Dermis microvascular lymphatic vessel endothelial cell (primary cell): Measurements from ENCODE around the gene SNRPA. TPM values are rescaled to one million over a fixed set of nuclear protein-coding genes. Genes with fewer than 3 reads are reported as not detected.

Source experiments
- DNase-seq, 2 donors: peaks; one replicate each; pipeline versions ENCODE4 v3.0.0 to v3.0.0-alpha.2; 2010; ENCODE audit warnings: low read depth in 2 of 2
- total RNA-seq: library from RNA; depleted of rRNA; stranded (reverse); fragments of >200 nt; gene quantifications from 2 replicates; pipeline ENCODE4 v1.2.1, GENCODE V29; 2014

SNRPA gene
- 30.7 and 40.2 TPM in 2 replicates for total RNA-seq

- peak; percentile 96 to 99 for DNase-seq
Observed at GRCh38 chr19:40750874-40751537, at the start of gene SNRPA. SNRPA (plus strand) TSS chr19:40751203; CDS start chr19:40751409, 206 bp downstream.

GRCh38 chr19:40701758-40702157, 49.2 kb upstream of the SNRPA start:
- no peak for DNase-seq

- no peak for DNase-seq
Observed at GRCh38 chr19:40702337-40703012, 48.5 kb upstream of the SNRPA start.

GRCh38 chr19:40703029-40703755, 47.8 kb upstream of the SNRPA start:
- DNase-seq: no peak

GRCh38 chr19:40704491-40705361, 46.3 kb upstream of the SNRPA start:
- no peak for DNase-seq

GRCh38 chr19:40705362-40705651, 45.7 kb upstream of the SNRPA start:
- DNase-seq: no peak

- no peak for DNase-seq
Observed at GRCh38 chr19:40705950-40706619, 44.9 kb upstream of the SNRPA start.

GRCh38 chr19:40707615-40708014, 43.4 kb upstream of the SNRPA start:
- DNase-seq: no peak

GRCh38 chr19:40709817-40710216, 41.2 kb upstream of the SNRPA start:
- DNase-seq: no peak

- DNase-seq: no peak
Observed at GRCh38 chr19:40713939-40714338, 37.1 kb upstream of the SNRPA start.

- peak; percentile 75 to 90 for DNase-seq
Observed at GRCh38 chr19:40714441-40715299, 36.3 kb upstream of the SNRPA start.

GRCh38 chr19:40716031-40716481, 34.9 kb upstream of the SNRPA start:
- peak; percentile 52 to 91 for DNase-seq

GRCh38 chr19:40716482-40717324, 34.3 kb upstream of the SNRPA start, which contains the start of the genes COQ8B and ITPKC:
COQ8B (minus strand) TSS chr19:40716886; CDS start chr19:40714632, 2,254 bp downstream.
ITPKC (plus strand) TSS chr19:40717112; CDS start chr19:40717136, 24 bp downstream.
- DNase-seq: peak; percentile 93 to 97

- DNase-seq: no peak
Observed at GRCh38 chr19:40717325-40717879, 33.6 kb upstream of the SNRPA start.

GRCh38 chr19:40717880-40718773, 32.9 kb upstream of the SNRPA start:
- peak; percentile 32 to 63 for DNase-seq

GRCh38 chr19:40718774-40719391, 32.1 kb upstream of the SNRPA start:
- DNase-seq: peak in 1 of 2 donors; percentile 63

- DNase-seq: no peak
Observed at GRCh38 chr19:40719414-40719894, 31.5 kb upstream of the SNRPA start.
